B cell (primary cell): ENCODE data around the gene TK2.

Experiments
- EZH2 ChIP-seq: IDR thresholded peaks from 2 replicates; pipeline ENCODE4 v1.6.1; 2012; ENCODE audit warnings: borderline replicate concordance, low read depth, mild to moderate bottlenecking, moderate library complexity, low read length; ENCODE audit not compliant: insufficient read depth, poor library complexity, severe bottlenecking
- TF ChIP-seq, protein P1 (sequence below): fragments of 200-600 bp; IDR thresholded peaks from one replicate; pipeline ENCODE4 v1.8.0; 2022; ENCODE audit warnings: antibody characterized with exemption, mild to moderate bottlenecking

DNA sequence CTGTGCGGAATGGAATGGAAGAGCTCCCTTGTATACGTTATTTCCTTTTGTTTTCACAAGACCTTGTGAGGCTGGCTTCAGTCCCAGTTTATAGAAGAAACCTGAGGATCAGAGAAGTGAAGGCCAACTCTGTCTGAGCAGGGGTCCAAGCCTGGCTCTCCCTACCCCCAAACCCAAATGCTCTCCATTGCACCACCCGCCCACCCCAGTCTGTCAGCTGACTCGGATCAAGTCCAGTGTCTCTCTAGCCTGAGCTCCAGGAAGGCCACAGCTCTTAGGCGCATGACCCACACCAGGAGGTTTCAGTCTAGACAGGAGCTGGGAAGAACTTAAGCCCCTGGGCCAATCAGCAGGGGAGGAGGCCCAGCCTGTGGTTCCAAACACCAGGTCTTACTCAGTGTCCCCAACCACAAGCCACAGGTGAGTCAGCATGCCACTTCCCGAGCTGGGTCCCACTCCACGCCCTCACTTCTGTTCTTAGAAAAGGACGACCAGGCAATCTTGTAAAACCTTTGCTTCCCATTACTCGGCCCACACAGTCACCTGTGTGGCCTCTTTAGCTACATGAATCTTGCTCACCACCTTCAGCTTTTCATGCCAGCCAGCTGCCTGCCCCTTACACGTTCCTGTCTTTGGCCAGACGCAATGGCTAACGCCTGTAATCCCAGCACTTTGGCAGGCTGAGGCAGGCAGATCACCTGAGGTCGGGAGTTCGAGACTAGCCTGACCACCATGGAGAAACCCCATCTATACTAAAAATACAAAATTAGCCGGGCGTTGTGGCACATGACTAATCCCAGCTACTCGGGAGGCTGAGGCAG is 27.8 kb downstream of the TK2 start:
- TF ChIP-seq, protein P1, sequence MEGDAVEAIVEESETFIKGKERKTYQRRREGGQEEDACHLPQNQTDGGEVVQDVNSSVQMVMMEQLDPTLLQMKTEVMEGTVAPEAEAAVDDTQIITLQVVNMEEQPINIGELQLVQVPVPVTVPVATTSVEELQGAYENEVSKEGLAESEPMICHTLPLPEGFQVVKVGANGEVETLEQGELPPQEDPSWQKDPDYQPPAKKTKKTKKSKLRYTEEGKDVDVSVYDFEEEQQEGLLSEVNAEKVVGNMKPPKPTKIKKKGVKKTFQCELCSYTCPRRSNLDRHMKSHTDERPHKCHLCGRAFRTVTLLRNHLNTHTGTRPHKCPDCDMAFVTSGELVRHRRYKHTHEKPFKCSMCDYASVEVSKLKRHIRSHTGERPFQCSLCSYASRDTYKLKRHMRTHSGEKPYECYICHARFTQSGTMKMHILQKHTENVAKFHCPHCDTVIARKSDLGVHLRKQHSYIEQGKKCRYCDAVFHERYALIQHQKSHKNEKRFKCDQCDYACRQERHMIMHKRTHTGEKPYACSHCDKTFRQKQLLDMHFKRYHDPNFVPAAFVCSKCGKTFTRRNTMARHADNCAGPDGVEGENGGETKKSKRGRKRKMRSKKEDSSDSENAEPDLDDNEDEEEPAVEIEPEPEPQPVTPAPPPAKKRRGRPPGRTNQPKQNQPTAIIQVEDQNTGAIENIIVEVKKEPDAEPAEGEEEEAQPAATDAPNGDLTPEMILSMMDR, result no peak
- TF ChIP-seq EZH2, result no peak
